Suprapubic skin (tissue), 4 donors: ENCODE measurements around the gene WDR11. TPM values are rescaled to one million over a fixed set of nuclear protein-coding genes. Genes with fewer than 3 reads are reported as not detected.
"Not testable (repeated sequence)": the region's sequence is repeated elsewhere in the genome, so short reads cannot be mapped to it uniquely, and the experiment has no call there.

Experiments
- DNase-seq, 2 donors: peaks; one replicate each; pipeline ENCODE4 v3.0.0-alpha.2; 2019; ENCODE audit warnings: low spot score in 2 of 2
- H3K27ac ChIP-seq: fragments of 200-600 bp; sonication (generic); one replicate; pipeline ENCODE4 v1.5.1; 2019
- H3K27me3 ChIP-seq: fragments of 200-600 bp; sonication (generic); one replicate; pipeline ENCODE4 v1.5.1; 2019
- H3K36me3 ChIP-seq: fragments of 200-600 bp; sonication (generic); one replicate; pipeline ENCODE4 v1.5.1; 2019
- H3K4me1 ChIP-seq: fragments of 200-600 bp; sonication (generic); one replicate; pipeline ENCODE4 v1.5.1; 2019
- H3K4me3 ChIP-seq: fragments of 200-600 bp; sonication (generic); one replicate; pipeline ENCODE4 v1.5.1; 2019; ENCODE audit warnings: mild to moderate bottlenecking
- H3K9me3 ChIP-seq: fragments of 200-600 bp; sonication (generic); one replicate; pipeline ENCODE4 v1.5.1; 2019
- CTCF ChIP-seq, 2 donors: fragments of 200-600 bp in 1 of 2; fragments of 450-650 bp in 1 of 2; sonication (generic) in 1 of 2; IDR thresholded peaks; one replicate each; pipeline ENCODE4 v1.5.1; 2016 to 2019; ENCODE audit warnings: antibody characterized with exemption in 2 of 2, mild to moderate bottlenecking in 1 of 2, moderate library complexity in 1 of 2
- EP300 ChIP-seq: sonication (generic); formaldehyde crosslinking; IDR thresholded peaks from one replicate; pipeline ENCODE4 v1.6.1; 2017; ENCODE audit warnings: antibody characterized with exemption
- POLR2A ChIP-seq, 2 donors: fragments of 450-650 bp; IDR thresholded peaks; one replicate each; pipeline ENCODE4 v1.6.1; 2017; ENCODE audit warnings: antibody characterized with exemption in 2 of 2, mild to moderate bottlenecking in 2 of 2, moderate library complexity in 2 of 2
- POLR2AphosphoS5 ChIP-seq, 3 donors: sonication (generic); formaldehyde crosslinking; IDR thresholded peaks; one replicate each; pipeline ENCODE4 v1.6.1; 2017; ENCODE audit warnings: antibody characterized with exemption in 3 of 3
- WGBS: methylation state at CpG from one replicate; pipeline ENCODE4 v1.1.5; 2018; 5-methylcytosine and 5-hydroxymethylcytosine counted together
- total RNA-seq, 4 donors: library from RNA; depleted of rRNA; stranded (reverse); fragments of >200 nt; gene quantifications; one replicate each; pipeline ENCODE4 v1.1.0, GENCODE V29; 2016

WDR11 gene
- total RNA-seq, 4 donors from 2014 or later, result 32.9 to 107 (median 64.7) TPM

GRCh38 chr10:120894556-120894955, 43.4 kb downstream of the WDR11 start:
- TF ChIP-seq EP300, result no peak
- TF ChIP-seq CTCF (IDR thresholded peaks at IDR 0.05), result no peak
- no peak for TF ChIP-seq POLR2AphosphoS5 (IDR thresholded peaks at IDR 0.05)
- no peak for TF ChIP-seq POLR2A (IDR thresholded peaks at IDR 0.05)
- Histone ChIP-seq H3K4me3 (no peak overlapping the region), H3K4me1 (no peaks in the 10 kb centered on the region), H3K27ac (no peak overlapping the region), H3K9me3 (no peaks in the 10 kb centered on the region), H3K36me3 (peaks cover 50% of the 10 kb centered on the region), H3K27me3 (no peaks in the 10 kb centered on the region)
- no peak for DNase-seq
- WGBS, result 91% methylated on average over 1 of the region's 1 CpG

DNA sequence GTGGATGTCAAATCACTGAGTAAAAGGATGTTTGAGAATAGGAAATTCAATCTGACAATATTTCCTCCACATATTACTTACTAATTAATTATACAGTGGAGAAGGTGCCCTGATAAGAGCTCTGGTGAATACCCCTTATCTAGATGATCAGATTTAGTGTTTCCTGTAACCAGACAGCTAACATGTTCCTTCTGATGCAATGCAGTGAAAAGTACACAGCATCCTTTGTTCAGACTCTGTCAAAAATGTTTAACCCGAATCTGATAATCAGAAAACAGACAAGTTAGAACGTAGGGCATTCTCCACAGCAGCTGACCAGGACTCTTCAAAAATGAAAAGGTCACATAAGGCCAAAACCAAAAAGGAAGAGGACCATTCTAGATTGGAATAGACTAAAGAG, 46.2 kb downstream of the WDR11 start:
- no peaks in the 10 kb centered on the region for H3K4me1 ChIP-seq
- TF ChIP-seq CTCF (IDR thresholded peaks at IDR 0.05) (no peak), EP300 (no peak), POLR2AphosphoS5 (IDR thresholded peaks at IDR 0.05) (no peak), POLR2A (IDR thresholded peaks at IDR 0.05) (no peak)
- no peaks in the 10 kb centered on the region for H3K27me3 ChIP-seq
- H3K9me3 ChIP-seq, result no peaks in the 10 kb centered on the region
- no peak overlapping the region for H3K4me3 ChIP-seq
- peaks cover 55% of the 10 kb centered on the region for H3K36me3 ChIP-seq
- no peak overlapping the region for H3K27ac ChIP-seq
- WGBS, result 31% methylated on average over 2 of the region's 2 CpGs
- DNase-seq, result no peak

DNA sequence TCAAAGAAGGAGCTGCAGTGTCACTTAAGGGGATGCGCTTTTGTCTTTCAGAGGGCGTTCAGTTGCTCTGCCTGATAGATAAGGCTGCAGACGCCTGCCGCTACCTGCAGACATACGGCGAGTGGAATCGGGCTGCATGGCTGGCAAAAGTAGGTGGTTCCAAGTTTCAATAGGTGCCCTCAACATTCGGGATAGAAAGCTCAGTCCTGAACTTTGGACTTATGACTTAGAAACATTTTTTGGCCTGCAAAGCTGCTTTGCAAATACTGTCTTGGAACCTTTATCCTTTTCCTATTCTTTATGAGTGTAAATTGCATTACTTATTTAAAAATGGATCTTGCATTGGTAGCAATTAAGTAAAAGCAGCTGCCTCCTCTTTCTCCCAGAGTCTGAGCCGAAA, 54.1 kb downstream of the WDR11 start:
- TF ChIP-seq POLR2A (IDR thresholded peaks at IDR 0.05) (no peak), CTCF (IDR thresholded peaks at IDR 0.05) (no peak), POLR2AphosphoS5 (IDR thresholded peaks at IDR 0.05) (no peak), EP300 (no peak)
- 86% methylated on average over 9 of the region's 9 CpGs for WGBS
- H3K27me3 ChIP-seq, result no peaks in the 10 kb centered on the region
- peaks cover 98% of the 10 kb centered on the region for H3K36me3 ChIP-seq
- no peak overlapping the region for H3K27ac ChIP-seq
- H3K4me3 ChIP-seq, result no peak overlapping the region
- no peak for DNase-seq
- H3K9me3 ChIP-seq, result no peaks in the 10 kb centered on the region
- H3K4me1 ChIP-seq, result no peaks in the 10 kb centered on the region

GRCh38 chr10:120917521-120918250, 66.5 kb downstream of the WDR11 start:
- no peak for DNase-seq
- Histone ChIP-seq H3K36me3 (no peaks in the 10 kb centered on the region), H3K27ac (no peak overlapping the region), H3K4me3 (no peak overlapping the region), H3K27me3 (no peaks in the 10 kb centered on the region), H3K9me3 (no peaks in the 10 kb centered on the region), H3K4me1 (no peaks in the 10 kb centered on the region)
- WGBS, result 33% methylated on average over 9 of the region's 9 CpGs
- TF ChIP-seq CTCF (IDR thresholded peaks at IDR 0.05), result no peak
- no peak for TF ChIP-seq POLR2AphosphoS5 (IDR thresholded peaks at IDR 0.05)
- TF ChIP-seq POLR2A (IDR thresholded peaks at IDR 0.05), result no peak
- TF ChIP-seq EP300, result no peak

DNA sequence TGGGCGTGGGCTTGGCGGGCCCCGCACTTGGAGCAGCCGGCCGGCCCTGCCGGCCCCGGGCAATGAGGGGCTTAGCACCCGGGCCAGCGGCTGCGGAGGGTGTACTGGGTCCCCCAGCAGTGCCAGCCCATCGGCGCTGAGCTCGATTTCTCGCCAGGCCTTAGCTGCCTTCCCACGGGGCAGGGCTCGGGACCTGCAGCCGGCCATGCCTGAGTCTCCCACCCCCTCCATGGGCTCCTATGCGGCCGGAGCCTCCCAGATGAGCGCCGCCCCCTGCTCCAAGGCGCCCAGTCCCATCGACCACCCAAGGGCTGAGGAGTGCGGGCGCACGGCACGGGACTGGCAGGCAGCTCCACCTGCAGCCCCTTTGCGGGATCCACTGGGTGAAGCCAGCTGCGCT, 72.7 kb downstream of the WDR11 start:
- DNase-seq, H3K4me1 ChIP-seq, H3K36me3 ChIP-seq, H3K4me3 ChIP-seq, H3K27ac ChIP-seq, H3K27me3 ChIP-seq, H3K9me3 ChIP-seq: not testable (repeated sequence)
- WGBS, result 93% methylated on average over 19 of the region's 29 CpGs

DNA sequence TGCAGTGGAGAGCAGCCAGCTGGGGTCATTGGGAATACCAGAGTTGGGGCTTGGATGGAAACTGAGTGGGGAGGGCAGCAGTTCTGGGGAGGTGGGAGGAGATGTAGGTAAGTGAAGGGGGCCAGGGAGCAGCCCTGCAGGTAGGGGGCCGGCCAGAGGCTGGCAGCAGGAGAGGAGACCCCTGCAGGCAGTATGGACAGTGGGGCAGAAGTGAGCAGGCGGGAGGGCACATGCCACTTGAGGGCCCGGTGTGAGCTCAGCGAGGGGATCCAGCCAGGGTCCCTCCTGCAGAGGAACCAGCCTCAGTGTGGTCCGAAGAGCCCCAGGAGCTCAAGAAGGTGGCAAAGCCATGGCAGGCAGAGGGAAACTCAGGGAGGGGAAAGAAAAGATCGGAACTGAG, 75.4 kb downstream of the WDR11 start:
- H3K27ac ChIP-seq, result no peak overlapping the region
- H3K9me3 ChIP-seq, result no peaks in the 10 kb centered on the region
- no peaks in the 10 kb centered on the region for H3K27me3 ChIP-seq
- no peaks in the 10 kb centered on the region for H3K36me3 ChIP-seq
- TF ChIP-seq POLR2A (IDR thresholded peaks at IDR 0.05) (no peak), CTCF (IDR thresholded peaks at IDR 0.05) (no peak), POLR2AphosphoS5 (IDR thresholded peaks at IDR 0.05) (no peak), EP300 (no peak)
- no peak for DNase-seq
- H3K4me1 ChIP-seq, result no peaks in the 10 kb centered on the region
- H3K4me3 ChIP-seq, result no peak overlapping the region
- 64% methylated on average over 6 of the region's 6 CpGs for WGBS
